Inferior parietal cortex (tissue), 1 donor: ENCODE results near the gene PHYKPL.

Source experiments
- DNase-seq: peaks from one replicate; pipeline ENCODE4 v3.0.0-alpha.2; 2016; ENCODE audit errors: extremely low spot score

The PHYKPL gene

DNA sequence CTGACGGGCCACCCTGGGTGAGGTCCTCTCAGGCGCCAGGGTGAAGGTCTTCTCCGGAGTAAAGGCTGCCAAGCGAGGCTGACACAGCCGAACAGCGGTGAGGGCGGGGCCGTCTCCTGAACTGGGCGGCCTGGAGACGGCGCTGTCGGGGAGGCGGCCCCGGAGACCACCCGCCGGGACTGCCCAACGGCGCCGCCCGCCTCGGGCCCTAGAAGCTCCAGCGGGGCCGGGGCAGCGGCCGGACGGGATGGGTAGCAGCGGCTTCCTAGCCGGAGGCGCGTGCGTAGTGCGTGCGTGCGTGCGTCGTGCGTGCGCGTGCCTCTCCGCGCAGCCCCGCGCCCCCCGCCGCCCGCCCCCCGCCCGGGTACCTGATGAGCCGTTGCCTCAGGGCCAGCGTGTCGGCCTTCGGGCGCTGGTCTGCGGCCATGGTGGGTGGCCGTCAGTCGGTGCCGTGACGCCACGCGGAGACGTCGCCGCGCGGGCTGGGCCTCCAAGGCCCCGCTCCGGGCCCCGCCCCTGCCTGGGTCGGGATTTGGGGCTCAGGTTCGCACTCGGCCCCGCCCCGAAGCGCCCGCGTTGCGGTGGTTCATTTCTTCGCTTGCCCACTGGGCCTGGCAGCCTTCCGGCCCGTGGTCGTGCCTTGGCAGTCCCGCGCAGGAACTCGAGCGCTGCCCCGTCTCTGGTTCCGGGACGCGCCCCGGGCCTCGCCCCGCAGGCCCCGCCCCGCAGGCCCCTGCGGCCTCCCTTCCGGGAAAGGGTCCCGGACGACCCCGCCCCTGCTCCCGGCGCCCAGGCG lies at the start of gene PHYKPL:
Gene PHYKPL (minus strand): TSS at position 679 of the 796 bp plus-strand sequence. CDS start 252 bp downstream, at position 427.
- peak; percentile 50 for DNase-seq

DNA sequence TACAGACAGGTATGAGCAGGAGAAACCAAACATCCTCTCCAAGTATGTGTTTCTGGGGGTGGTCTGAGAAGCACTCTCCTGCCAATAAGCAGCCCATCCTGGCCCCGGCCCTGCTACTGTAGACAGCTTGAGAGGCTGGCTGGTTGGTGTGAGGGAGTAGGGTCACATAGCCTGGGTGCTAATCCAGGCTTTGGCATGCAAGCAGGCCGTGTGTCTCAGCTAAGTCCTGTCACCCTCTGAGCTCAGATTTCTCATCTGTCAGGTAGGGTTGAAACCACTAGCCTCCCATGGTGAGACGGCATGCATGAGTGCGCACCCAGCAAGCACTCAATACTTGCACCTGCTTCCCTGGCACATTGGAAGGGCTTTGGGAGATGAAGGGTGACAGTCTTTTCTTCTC lies 49.8 kb upstream of the PHYKPL start:
- no peak for DNase-seq

GRCh38 chr5:178281331-178281730 lies 48.7 kb upstream of the PHYKPL start:
- no peak for DNase-seq

- DNase-seq, result no peak
Observed at GRCh38 chr5:178280631-178281030, 48.0 kb upstream of the PHYKPL start.

DNA sequence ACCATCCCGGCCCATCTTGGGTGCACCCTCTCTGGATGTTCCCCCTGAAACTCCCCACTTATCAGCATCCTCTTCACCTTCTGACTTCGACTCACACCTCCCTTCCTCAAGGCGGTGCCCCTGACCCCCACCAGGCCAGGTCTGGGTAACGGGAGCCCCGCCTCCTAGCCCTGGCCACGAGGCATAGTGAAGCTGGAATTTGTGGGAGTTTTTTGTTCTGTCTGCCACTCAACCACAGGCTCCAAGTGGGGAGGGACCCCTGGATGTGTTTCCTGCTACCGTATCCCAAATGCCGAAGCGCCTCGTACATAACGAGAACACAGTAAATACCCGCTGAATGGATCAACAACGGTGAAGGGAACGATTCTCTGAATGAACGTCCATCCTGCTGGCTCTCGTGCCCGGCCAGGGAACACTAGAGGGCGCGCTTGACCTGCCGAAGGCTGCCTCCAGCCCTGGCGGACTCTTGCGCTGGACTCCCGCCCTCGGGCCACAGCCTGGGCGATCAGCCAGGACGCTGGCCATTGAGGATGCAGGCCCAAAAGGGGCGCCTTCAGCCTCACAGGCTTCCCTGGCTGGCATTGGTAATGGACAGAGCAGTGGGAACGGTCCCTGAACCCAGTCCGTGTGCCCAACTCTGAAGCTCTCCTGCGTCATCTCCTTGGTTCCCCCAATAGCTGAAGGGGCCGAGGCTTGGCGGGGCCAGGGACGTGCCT lies 47.3 kb upstream of the PHYKPL start:
- DNase-seq, result peak; percentile 91

DNA sequence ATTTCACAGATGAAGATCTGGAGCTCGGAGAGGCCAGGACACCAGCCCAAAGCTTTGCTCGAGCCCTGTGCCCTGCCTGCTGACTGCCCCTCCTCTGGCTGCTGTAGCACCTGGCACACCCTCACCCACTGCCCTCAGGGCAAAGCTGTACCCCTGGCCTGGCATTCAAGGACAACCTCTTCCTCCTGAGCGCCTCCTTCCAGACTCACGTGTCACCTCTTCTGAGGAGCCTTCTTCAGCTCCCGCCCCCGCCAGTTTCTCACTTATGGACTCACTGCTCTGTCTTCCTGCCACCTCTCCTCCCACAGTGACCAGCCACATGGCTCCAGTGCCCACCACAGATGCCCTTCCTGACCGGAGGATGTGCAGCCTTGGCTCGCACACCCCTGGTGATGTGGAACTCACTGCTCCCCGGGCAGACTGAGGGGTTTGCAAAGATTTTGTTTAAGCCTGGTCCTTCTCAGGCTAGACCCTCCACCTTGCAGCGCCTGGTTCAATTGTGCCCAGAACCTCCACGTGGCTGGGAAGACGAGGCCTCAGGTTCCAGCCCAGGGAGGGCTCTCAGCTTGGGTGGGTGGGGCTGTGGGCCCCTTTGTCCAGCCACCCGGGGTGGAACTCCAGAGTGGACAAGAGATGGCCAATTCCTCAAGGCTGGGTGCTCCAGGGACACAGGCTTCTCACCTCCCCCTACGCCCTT lies 46.6 kb upstream of the PHYKPL start:
- no peak for DNase-seq

DNA sequence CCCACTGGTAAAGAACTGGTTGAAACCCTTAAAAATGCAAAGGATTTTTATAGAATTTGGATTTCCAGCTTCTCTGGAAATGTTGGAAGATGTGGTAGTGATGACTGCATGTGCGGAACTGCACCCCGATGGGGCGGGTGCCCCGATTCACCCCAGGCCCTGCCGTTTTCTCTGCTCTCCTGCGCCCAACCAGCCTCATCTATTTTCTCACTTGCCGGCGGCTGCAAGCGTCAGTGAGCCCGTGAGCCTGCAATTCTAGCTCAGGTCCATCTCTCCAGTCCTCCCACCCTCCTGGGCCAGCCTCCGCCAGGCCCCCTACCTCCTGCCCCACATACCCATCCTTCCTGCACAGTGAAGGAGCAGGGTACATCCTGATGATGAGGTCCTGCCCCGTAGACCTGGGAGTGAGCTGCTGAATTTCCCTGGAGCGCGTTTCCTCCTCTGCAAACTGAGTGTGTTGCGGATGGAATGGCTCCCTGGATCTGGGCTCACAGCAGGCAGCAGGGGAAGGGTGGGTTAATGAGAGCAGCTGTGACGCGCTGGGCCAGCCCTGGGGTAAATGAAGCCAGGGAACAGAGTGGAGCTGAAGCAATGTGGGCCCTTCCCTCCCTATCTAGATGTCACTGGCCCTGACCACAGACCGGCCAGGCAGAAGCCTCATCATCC lies 45.9 kb upstream of the PHYKPL start:
- no peak for DNase-seq

DNA sequence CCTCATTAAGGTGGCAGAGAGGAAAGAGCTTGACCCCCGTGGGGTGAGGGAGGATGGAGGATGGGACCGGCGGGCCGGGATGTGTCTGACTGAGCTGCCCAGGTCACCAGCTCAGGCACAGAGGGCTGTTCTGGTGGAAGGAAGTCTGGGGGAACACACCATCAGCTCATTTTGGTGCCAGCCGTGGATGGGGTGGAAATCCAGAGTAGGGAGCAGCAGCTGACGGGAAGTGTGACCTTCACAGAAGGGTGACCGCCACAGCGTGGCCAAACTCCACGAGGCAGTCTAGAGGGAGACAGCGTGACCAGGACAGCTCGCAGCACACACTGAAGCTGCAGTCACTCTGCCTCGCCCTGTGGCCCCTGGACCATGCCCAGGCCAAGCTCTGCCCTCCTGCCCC lies 45.3 kb upstream of the PHYKPL start:
- DNase-seq, result no peak

- no peak for DNase-seq
Observed at GRCh38 chr5:178277346-178277745, 44.7 kb upstream of the PHYKPL start.

GRCh38 chr5:178274781-178275537 lies 42.4 kb upstream of the PHYKPL start:
- no peak for DNase-seq

DNA sequence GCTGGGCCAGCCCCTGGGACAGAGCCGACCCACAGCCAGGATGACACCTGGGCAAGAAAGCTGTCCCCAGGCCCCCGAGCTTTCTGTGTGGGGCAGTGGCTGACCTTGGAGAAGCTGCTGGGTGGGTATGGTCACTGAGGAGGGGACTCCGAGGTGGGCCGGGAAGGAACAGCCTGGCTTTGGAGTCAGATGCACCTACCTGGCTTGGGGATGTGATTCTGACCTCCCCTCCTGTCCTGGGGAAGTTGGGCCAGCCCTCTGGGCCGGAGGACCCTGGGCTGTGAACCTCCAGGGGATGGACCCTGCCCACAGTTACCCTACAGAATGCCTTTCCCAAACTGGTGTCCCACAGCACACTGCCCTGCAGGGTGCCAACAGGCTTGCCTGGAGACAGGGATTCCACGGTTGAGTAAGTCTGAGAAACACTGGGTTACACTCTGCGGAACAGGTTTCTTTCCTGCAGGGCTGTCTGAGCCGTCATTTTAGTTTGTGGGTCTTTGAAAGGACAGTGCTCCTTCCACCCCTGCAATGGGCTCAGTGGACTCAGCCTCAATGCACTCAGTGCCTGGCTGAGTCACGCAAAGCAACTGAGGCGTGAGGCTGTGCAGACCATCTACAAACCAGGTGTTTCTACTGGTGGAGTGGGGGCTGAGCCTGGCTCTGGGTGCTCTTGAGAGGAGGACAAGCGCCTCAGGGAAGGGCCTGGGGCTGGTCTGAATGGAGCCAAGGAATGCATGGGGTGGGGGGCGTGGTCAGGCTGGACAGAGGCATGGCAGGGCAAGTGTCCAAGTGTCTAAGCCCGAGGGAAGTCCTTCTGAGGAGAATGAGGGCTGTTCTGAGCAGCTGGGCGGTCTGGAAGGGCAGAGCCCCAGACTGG lies 41.3 kb upstream of the PHYKPL start:
- no peak for DNase-seq

DNA sequence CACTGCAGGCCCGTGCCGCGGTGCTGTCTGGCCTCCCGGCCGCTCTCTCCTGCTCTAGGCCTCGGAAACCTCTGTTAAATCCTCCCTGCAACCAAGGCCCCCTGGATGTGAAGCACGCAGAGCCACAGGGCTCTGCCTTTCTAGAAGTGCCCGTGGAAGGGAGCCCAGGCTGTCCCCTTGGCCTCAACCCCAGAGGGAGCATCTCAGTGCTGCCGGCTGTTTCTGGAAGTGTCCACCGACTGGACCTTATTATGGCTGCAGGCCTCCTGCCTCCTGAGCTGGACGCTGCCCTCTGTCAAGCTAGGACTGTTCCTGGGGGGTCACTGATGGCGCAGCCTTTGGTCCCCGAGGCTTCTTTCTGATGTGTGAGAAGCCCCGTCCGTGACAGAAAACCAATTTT lies 40.4 kb upstream of the PHYKPL start:
- DNase-seq, result no peak

DNA sequence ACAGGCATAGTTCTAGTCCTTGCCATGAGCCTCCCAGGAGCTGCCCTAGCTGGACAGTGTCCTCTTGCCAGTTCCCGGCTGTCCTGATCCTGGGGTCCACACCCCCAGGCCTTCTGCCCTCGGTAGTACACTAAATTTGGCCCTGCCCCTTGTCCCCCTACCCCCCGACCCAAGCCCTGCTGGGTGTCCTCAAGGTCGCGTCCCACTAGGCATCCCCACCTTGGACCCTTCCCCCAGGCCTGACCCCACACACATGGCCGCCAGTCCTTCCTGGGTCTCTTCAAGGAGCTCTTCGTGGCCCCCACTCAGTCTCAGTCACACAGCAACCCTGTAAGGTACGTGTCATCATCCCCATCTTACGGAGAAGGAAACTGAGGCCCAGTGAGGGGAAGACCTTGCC lies 40.0 kb upstream of the PHYKPL start:
- DNase-seq, result no peak

DNA sequence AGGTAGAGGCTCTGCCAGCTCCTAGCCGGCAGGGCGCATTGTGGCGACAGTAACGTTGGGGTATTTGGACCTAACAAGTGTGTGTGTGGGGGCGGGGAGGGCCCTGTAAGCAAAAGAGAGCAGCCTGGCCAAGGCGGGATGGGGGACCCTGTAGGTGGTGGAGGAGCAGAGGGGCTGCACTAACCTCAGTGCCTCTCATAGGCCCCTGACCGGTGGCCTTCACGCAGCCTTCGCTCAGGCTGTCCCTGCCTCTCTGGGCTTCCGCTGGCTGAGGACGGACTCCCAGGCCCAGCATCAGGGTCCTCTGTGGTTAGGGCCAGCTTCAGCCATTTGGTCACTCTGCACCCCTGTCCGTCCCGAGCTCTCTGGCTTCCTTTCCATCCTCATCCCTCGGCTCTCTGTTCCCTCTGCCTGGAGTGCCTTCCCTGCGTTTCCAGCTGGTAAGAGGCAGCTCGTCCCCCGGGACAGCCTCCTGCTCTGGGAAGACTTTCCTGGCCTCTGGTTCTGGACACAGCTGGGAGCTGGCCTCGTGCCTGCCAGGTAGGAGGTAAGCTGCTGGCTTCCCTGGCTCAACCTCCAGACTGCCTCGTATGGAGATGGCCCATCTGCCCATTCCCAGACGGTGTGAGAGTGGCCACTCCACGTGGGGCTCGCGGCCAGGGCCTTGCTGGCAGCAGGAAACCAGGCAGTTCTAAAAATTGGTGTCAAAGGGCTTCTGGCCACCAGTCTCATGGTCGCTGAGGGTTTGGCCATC lies 39.3 kb upstream of the PHYKPL start:
- no peak for DNase-seq

- no peak for DNase-seq
Observed at GRCh38 chr5:178271231-178271630, 38.6 kb upstream of the PHYKPL start.

GRCh38 chr5:178269499-178269898 lies 36.9 kb upstream of the PHYKPL start:
- no peak for DNase-seq

DNA sequence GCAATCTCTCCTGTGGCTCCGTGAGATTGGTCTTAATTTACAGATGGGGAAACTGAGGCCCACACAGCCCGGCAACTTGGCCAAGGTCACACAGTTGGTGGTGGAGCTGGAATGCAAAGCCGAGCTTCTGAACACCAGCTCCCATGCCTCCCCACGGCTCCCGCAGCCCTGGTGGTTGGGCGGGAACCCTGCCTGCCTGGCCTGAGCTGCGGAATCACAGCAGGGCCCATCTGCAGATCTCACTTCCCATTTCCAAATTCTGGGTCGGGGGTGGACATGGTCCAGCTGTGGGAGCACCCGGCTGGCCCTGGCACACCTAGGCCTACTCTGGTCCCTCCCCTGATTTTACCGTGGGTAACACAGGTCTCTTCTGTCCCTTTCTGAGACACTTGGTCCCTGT lies 35.3 kb upstream of the PHYKPL start:
- no peak for DNase-seq

DNA sequence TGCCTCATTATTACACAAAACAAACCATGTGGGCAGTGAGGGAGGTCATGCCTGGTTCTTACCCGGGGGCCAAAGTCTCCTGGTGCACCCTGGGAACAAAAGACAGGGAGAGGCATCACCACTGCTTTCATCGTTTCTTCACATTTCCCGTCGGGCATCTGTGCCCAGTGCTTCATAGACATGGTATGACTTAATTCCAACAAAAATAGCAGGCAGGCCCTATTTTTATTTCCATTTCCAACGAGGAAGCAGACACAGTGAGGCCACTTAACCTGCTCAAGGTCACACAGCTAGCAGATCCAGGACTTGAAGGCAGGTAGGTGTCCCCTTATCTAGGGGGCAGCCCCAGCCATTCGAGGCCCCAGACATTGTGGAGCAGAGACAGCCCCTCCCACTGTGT lies 34.6 kb upstream of the PHYKPL start:
- no peak for DNase-seq

DNA sequence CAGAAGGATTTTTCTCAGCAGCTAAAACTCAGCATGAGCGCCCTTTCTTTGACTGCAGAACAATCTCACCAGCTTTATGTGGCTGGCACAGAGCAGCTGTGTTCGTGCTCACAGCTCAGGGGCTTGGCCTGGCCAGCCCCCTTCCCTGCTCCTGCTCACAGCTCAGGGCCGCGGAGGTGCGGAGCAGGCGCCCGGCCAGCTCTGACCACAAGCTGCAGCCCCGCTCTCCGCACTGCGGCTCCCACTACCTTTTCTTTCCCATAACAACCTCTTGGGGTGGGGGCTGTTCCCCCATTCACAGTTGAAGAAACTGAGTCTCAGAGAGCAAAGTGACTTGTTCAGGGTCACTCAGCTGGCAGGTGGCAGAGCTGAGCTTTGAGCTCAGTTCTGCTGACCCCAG lies 34.0 kb upstream of the PHYKPL start:
- DNase-seq, result no peak

GRCh38 chr5:178265746-178266145 lies 33.1 kb upstream of the PHYKPL start:
- no peak for DNase-seq
